Epithelial cell of esophagus (primary cell): ENCODE data around the gene SCAF1.
"Not testable (repeated sequence)": the region's sequence is repeated elsewhere in the genome, so short reads cannot be mapped to it uniquely, and the experiment has no call there.

Source experiments
- DNase-seq: peaks from one replicate; pipeline ENCODE4 v3.0.0; 2010; ENCODE audit warnings: low read depth
- H3K4me3 ChIP-seq: 2 replicates; pipeline ENCODE4 v1.5.1; 2011; ENCODE audit warnings: mild to moderate bottlenecking, low read length, control low read depth
- CTCF ChIP-seq: IDR thresholded peaks from 2 replicates; pipeline ENCODE4 v1.5.1; 2011; ENCODE audit warnings: low read depth, mild to moderate bottlenecking, low read length, control low read depth, inconsistent platforms; ENCODE audit not compliant: insufficient read depth; ENCODE audit errors: missing control alignments

SCAF1 gene

DNA sequence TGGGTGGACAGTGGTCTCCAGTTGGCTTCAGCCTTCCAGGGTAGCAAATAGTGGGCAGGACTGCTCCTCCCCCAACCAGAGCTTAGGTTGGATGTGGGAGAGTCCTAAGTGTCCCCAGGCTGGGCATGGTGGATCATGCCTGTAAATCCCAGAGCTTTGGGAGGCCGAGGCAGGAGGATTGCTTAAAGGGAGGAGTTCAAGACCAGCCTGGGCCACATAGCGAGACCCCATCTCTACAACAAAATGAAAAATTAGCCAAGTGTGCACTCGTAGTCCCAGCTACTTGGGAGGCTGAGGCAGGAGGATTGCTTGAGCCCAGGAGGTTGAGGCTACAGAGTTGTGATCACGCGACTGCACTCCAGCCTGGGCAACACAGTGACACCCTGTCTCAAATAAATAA is 9.4 kb upstream of the SCAF1 start:
- H3K4me3 ChIP-seq, result no peak overlapping the region
- no peak for TF ChIP-seq CTCF
- DNase-seq, result no peak

DNA sequence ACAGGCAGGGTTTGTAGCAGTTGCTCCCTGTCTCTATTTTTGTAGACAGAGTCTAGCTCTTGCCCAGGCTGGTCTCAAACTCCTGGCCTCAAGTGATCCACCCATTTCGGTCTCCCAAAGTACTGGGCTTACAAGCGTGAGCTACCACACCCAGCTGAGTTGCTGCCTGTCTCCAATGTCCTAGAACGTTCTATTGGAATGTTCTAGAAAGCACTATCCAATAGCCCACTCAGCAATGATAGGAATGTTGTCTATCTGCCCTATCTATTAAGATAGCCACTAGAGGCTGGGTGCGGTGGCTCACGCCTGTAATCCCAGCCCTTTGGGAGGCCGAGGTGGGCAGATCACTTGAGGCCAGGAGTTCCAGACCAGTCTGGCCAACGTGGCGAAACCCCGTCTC is 8.7 kb upstream of the SCAF1 start:
- not testable (repeated sequence) for DNase-seq, H3K4me3 ChIP-seq

- H3K4me3 ChIP-seq, result no peak overlapping the region
- DNase-seq, result no peak
- peak; percentile 12 for TF ChIP-seq CTCF
Observed at GRCh38 chr19:49635530-49636232, 6.3 kb upstream of the SCAF1 start.

- peak; percentile 1 for TF ChIP-seq CTCF
Observed at GRCh38 chr19:49636233-49636932, 5.6 kb upstream of the SCAF1 start.

GRCh38 chr19:49637821-49638738 is 3.9 kb upstream of the SCAF1 start:
- DNase-seq, result peak; percentile 87
- no peak for TF ChIP-seq CTCF
- peak overlapping the region; percentile 41 for H3K4me3 ChIP-seq

More at GRCh38 chr19:49636233-49636932, 5.6 kb upstream of the SCAF1 start:
- DNase-seq, result no peak
- no peak overlapping the region for H3K4me3 ChIP-seq

DNA sequence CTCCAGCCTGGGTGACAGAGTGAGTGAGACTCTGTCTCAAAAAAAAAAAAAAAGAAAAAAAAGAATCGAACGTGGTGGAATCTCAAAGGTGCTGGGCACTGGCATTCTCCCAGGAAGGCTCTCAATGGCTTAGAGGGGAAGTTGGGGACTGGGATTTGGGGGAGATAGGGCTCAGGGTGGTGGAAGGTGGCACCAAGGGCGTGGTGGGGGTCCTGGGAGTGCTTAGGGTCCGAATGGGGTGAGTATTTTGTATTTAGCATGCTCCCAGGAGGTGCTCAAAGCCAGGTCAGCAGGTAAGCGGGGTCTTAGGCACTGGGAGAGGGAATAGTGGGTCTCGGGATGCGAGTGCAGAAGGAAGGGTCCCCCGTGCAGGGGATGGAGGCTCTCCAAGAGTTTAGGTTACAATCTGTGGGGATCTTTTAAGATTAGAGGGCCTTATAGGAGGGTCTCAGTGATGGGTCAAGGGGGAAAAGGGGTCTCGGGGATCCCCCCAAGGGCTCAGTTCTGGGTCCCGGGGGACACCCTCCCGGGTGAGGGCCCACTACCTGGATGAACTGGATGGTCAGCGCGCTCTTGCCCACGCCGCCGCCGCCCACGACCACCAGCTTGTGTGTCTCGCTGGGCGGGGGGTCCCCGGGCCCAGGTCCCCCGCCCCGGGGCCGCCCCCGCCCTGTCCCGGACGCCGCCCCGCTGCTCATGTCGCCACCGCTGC is 2.5 kb upstream of the SCAF1 start:
- no peak for DNase-seq
- H3K4me3 ChIP-seq, result peak overlapping the region; percentile 63

More for the DNA sequence above, 2.5 kb upstream of the SCAF1 start:
- no peak for TF ChIP-seq CTCF
